Mesenchymal stem cell (in vitro differentiated cells and primary cell): ENCODE measurements around the gene HDAC6.

Experiments
- DNase-seq: peaks from one replicate; pipeline ENCODE4 v3.0.0-alpha.2; 2013
- H2AFZ ChIP-seq: one replicate; pipeline ENCODE4 v1.6.1; 2013; ENCODE audit warnings: low read depth, mild to moderate bottlenecking, control low read depth, inconsistent platforms, low read length, moderate library complexity
- H2AK5ac ChIP-seq: 2 replicates; pipeline ENCODE4 v1.6.1; 2013; ENCODE audit warnings: low read length, moderate library complexity, mild to moderate bottlenecking, inconsistent platforms; ENCODE audit not compliant: severe bottlenecking
- H2BK120ac ChIP-seq: one replicate; pipeline ENCODE4 v1.6.1; 2013; ENCODE audit warnings: low read depth, mild to moderate bottlenecking, inconsistent platforms, low read length, moderate library complexity
- H2BK12ac ChIP-seq, 2 experiments: one replicate each; pipeline ENCODE4 v1.6.1; 2013; ENCODE audit warnings: inconsistent platforms in 2 of 2, low read length in 2 of 2, mild to moderate bottlenecking in 2 of 2, moderate library complexity in 2 of 2, control low read depth in 1 of 2
- H2BK15ac ChIP-seq: one replicate; pipeline ENCODE4 v1.6.1; 2013; ENCODE audit warnings: mild to moderate bottlenecking, low read depth, inconsistent platforms; ENCODE audit not compliant: poor library complexity, severe bottlenecking
- H2BK5ac ChIP-seq: 2 replicates; pipeline ENCODE4 v1.6.1; 2013; ENCODE audit warnings: low read depth, mild to moderate bottlenecking, low read length, control low read depth, inconsistent platforms; ENCODE audit not compliant: poor library complexity, severe bottlenecking
- H3K14ac ChIP-seq, 2 experiments: one replicate each; pipeline ENCODE4 v1.6.1; 2013; ENCODE audit warnings: inconsistent platforms in 2 of 2, low read length in 2 of 2, control low read depth in 1 of 2, mild to moderate bottlenecking in 1 of 2, moderate library complexity in 1 of 2
- H3K18ac ChIP-seq, 2 experiments: one replicate each; pipeline ENCODE4 v1.6.1; 2013; ENCODE audit warnings: inconsistent platforms in 2 of 2, low read length in 2 of 2, control low read depth in 1 of 2, low read depth in 1 of 2, mild to moderate bottlenecking in 1 of 2
- H3K23ac ChIP-seq, 2 experiments: one replicate each; pipeline ENCODE4 v1.6.1; 2013; ENCODE audit warnings: inconsistent platforms in 2 of 2, low read length in 2 of 2, mild to moderate bottlenecking in 2 of 2, moderate library complexity in 2 of 2, control low read depth in 1 of 2
- H3K27ac ChIP-seq: 2 replicates; pipeline ENCODE4 v1.5.1; 2013; ENCODE audit warnings: mild to moderate bottlenecking, moderate library complexity, low read length, control low read depth, inconsistent platforms; ENCODE audit not compliant: poor library complexity, severe bottlenecking
- H3K27me3 ChIP-seq, 2 experiments: 2 replicates each; pipeline versions ENCODE4 v1.6.1 to v1.7.0; 2013; ENCODE audit warnings: low read length in 2 of 2, mild to moderate bottlenecking in 2 of 2, moderate library complexity in 2 of 2, control low read depth in 1 of 2, inconsistent platforms in 1 of 2; ENCODE audit not compliant: control insufficient read depth in 1 of 2, insufficient read depth in 1 of 2
- H3K36me3 ChIP-seq, 2 experiments: 2 replicates each; pipeline versions ENCODE4 v1.6.1 to v1.7.0; 2013; ENCODE audit warnings: low read length in 2 of 2, control low read depth in 1 of 2, inconsistent platforms in 1 of 2, low read depth in 1 of 2, mild to moderate bottlenecking in 1 of 2; ENCODE audit not compliant: insufficient read depth in 2 of 2, control insufficient read depth in 1 of 2
- H3K4ac ChIP-seq, 2 experiments: one replicate each; pipeline ENCODE4 v1.6.1; 2013; ENCODE audit warnings: inconsistent platforms in 2 of 2, low read length in 2 of 2, mild to moderate bottlenecking in 2 of 2, moderate library complexity in 2 of 2, control low read depth in 1 of 2, low read depth in 1 of 2
- H3K4me1 ChIP-seq: 2 replicates; pipeline ENCODE4 v1.6.1; 2013; ENCODE audit warnings: low read depth, low read length, control low read depth; ENCODE audit not compliant: control insufficient read depth, insufficient read depth
- H3K4me2 ChIP-seq: 2 replicates; pipeline ENCODE4 v1.6.1; 2013; ENCODE audit warnings: low read length, mild to moderate bottlenecking, inconsistent platforms; ENCODE audit not compliant: poor library complexity, severe bottlenecking
- H3K4me3 ChIP-seq, 2 experiments: 2 replicates each; pipeline versions ENCODE4 v1.5.1 to v1.7.0; 2013; ENCODE audit warnings: low read length in 2 of 2, mild to moderate bottlenecking in 2 of 2, control low read depth in 1 of 2, low read depth in 1 of 2; ENCODE audit not compliant: insufficient read depth in 1 of 2
- H3K79me1 ChIP-seq: replicated peaks from 2 replicates; pipeline ENCODE4 v1.6.1; 2013; ENCODE audit warnings: mild to moderate bottlenecking, control low read depth, low read length, inconsistent platforms; ENCODE audit not compliant: poor library complexity, severe bottlenecking
- H3K9ac ChIP-seq: 2 replicates; pipeline ENCODE4 v1.7.0; 2013; ENCODE audit warnings: mild to moderate bottlenecking, low read length, moderate library complexity
- H3K9me3 ChIP-seq: 2 replicates; pipeline ENCODE4 v1.7.0; 2013; ENCODE audit warnings: mild to moderate bottlenecking, low read length; ENCODE audit not compliant: control insufficient read depth
- H4K8ac ChIP-seq: one replicate; pipeline ENCODE4 v1.6.1; 2013; ENCODE audit warnings: inconsistent platforms, mild to moderate bottlenecking, low read length, moderate library complexity
- H4K91ac ChIP-seq: one replicate; pipeline ENCODE4 v1.6.1; 2013; ENCODE audit warnings: mild to moderate bottlenecking, low read length, inconsistent platforms
- WGBS: methylation state at CpG from one replicate; pipeline ENCODE4 v1.1.7; 2013; ENCODE audit warnings: mixed read lengths; 5-methylcytosine and 5-hydroxymethylcytosine counted together

HDAC6 gene

GRCh38 chrX:48761674-48762471 lies 40.0 kb upstream of the HDAC6 start, which contains the start of gene GLOD5:
Gene GLOD5, plus strand, starts transcription at chrX:48761747. Its CDS starts 44 bp downstream, at chrX:48761791.
- no peak within 1 kb of the TSS for H2BK12ac ChIP-seq
- H3K4me3 ChIP-seq, result no peak within 1 kb of the TSS
- H2BK120ac ChIP-seq, result no peak within 1 kb of the TSS
- H3K27me3 ChIP-seq, result peaks cover 0 to 65% of the 10 kb centered on the region in 2 experiments
- H3K9ac ChIP-seq, result no peak within 1 kb of the TSS
- H2BK5ac ChIP-seq, result no peak within 1 kb of the TSS
- H3K4me2 ChIP-seq, result no peak within 1 kb of the TSS
- no peak within 1 kb of the TSS for H2AFZ ChIP-seq
- H4K8ac ChIP-seq, result no peak within 1 kb of the TSS
- DNase-seq, result peak; percentile 5
- H3K27ac ChIP-seq, result no peak within 1 kb of the TSS
- WGBS, result 47% methylated on average over 8 of the region's 12 CpGs
- no peaks in the 10 kb centered on the region for H3K9me3 ChIP-seq
- no peaks in the 10 kb centered on the region for H3K36me3 ChIP-seq
- H2BK15ac ChIP-seq, result no peak within 1 kb of the TSS
- H3K4me1 ChIP-seq, result peaks cover 2% of the 10 kb centered on the region
- no peak within 1 kb of the TSS for H3K18ac ChIP-seq
- no peaks in the 10 kb centered on the region for H3K79me1 ChIP-seq
- H3K4ac ChIP-seq, result no peak within 1 kb of the TSS
- H4K91ac ChIP-seq, result no peak within 1 kb of the TSS
- H2AK5ac ChIP-seq, result no peak within 1 kb of the TSS
- no peak within 1 kb of the TSS for H3K23ac ChIP-seq
- no peak within 1 kb of the TSS for H3K14ac ChIP-seq

- Histone ChIP-seq H3K4me1 (no peaks in the 10 kb centered on the region), H3K36me3 (no peaks in the 10 kb centered on the region), H4K91ac (no peak overlapping the region), H2BK15ac (no peak overlapping the region), H3K27ac (no peak overlapping the region), H3K9ac (no peak overlapping the region), H3K14ac (no peak overlapping the region), H2AK5ac (no peak overlapping the region), H4K8ac (no peak overlapping the region), H3K4me2 (no peak overlapping the region), H3K4ac (no peak overlapping the region), H3K9me3 (no peaks in the 10 kb centered on the region), H3K79me1 (no peaks in the 10 kb centered on the region), H3K18ac (no peak overlapping the region), H2BK5ac (no peak overlapping the region), H3K4me3 (no peak overlapping the region), H2AFZ (no peak overlapping the region), H3K23ac (no peak overlapping the region), H2BK12ac (no peak overlapping the region), H2BK120ac (no peak overlapping the region), H3K27me3 (peaks cover 0 to 43% of the 10 kb centered on the region in 2 experiments)
- 90% methylated on average over 3 of the region's 6 CpGs for WGBS
- no peak for DNase-seq
These were observed 32.6 kb upstream of the HDAC6 start for GRCh38 chrX:48769230-48769629.

GRCh38 chrX:48770296-48770695 lies 31.6 kb upstream of the HDAC6 start:
- WGBS, result 92% methylated on average over 6 of the region's 6 CpGs

GRCh38 chrX:48772602-48773001 lies 29.3 kb upstream of the HDAC6 start:
- H3K9me3 ChIP-seq, result peaks cover 2% of the 10 kb centered on the region
- H3K36me3 ChIP-seq, result no peaks in the 10 kb centered on the region
- H3K23ac ChIP-seq, result no peak overlapping the region
- no peak overlapping the region for H2BK120ac ChIP-seq
- H3K9ac ChIP-seq, result no peak overlapping the region
- H3K18ac ChIP-seq, result no peak overlapping the region
- no peaks in the 10 kb centered on the region for H3K4me1 ChIP-seq
- H3K27me3 ChIP-seq, result peaks cover 0 to 51% of the 10 kb centered on the region in 2 experiments
- WGBS, result 79% methylated on average over 4 of the region's 6 CpGs
- no peak overlapping the region for H2AFZ ChIP-seq
- no peak overlapping the region for H4K91ac ChIP-seq
- H4K8ac ChIP-seq, result no peak overlapping the region
- H2BK15ac ChIP-seq, result no peak overlapping the region
- H3K4me2 ChIP-seq, result no peak overlapping the region
- H2BK5ac ChIP-seq, result no peak overlapping the region
- H3K4ac ChIP-seq, result no peak overlapping the region
- H2AK5ac ChIP-seq, result no peak overlapping the region
- H2BK12ac ChIP-seq, result no peak overlapping the region
- no peaks in the 10 kb centered on the region for H3K79me1 ChIP-seq
- no peak for DNase-seq
- H3K4me3 ChIP-seq, result no peak overlapping the region
- no peak overlapping the region for H3K14ac ChIP-seq
- H3K27ac ChIP-seq, result no peak overlapping the region

More at GRCh38 chrX:48770296-48770695, 31.6 kb upstream of the HDAC6 start:
- no peak overlapping the region for H3K27ac ChIP-seq
- no peak overlapping the region for H3K4ac ChIP-seq
- H3K79me1 ChIP-seq, result no peaks in the 10 kb centered on the region
- no peak overlapping the region for H2AFZ ChIP-seq
- no peak overlapping the region for H3K4me2 ChIP-seq
- no peak overlapping the region for H3K4me3 ChIP-seq
- no peak overlapping the region for H2BK120ac ChIP-seq
- no peaks in the 10 kb centered on the region for H3K4me1 ChIP-seq
- H4K91ac ChIP-seq, result no peak overlapping the region
- H2BK15ac ChIP-seq, result no peak overlapping the region
- no peak overlapping the region for H3K14ac ChIP-seq
- H2BK12ac ChIP-seq, result no peak overlapping the region
- H4K8ac ChIP-seq, result no peak overlapping the region
- no peaks in the 10 kb centered on the region for H3K9me3 ChIP-seq
- no peak overlapping the region for H2BK5ac ChIP-seq
- no peak overlapping the region for H3K23ac ChIP-seq
- no peak overlapping the region for H2AK5ac ChIP-seq
- H3K9ac ChIP-seq, result no peak overlapping the region
- peaks cover 0 to 42% of the 10 kb centered on the region in 2 experiments for H3K27me3 ChIP-seq
- no peak overlapping the region for H3K18ac ChIP-seq
- H3K36me3 ChIP-seq, result no peaks in the 10 kb centered on the region
- DNase-seq, result no peak
